ENCODE measurements around the gene CCDC85C. TPM values are rescaled to one million over a fixed set of nuclear protein-coding genes. Genes with fewer than 3 reads are reported as not detected.

The CCDC85C gene
- total and polyA plus RNA-seq, 2 donors, result 4.6 to 7.9 TPM

DNA sequence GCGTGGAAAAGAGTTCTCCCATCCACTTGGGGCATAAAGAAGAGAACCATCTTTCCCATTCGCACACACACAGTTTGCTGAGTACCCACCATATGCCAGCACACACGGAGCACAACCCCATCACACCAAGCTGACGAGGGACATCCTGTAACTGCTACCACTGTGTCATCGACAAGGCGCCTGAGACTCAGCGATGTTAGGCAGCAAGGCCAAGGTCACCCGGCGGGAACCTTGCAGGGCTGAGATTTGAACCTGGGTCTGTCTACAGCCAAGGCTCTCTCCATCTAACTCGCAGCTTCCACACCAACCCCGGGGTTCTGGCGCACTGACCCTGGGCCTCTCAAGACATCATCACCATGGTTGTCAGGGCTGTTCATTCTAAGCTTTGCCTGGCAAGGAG lies 60.0 kb downstream of the CCDC85C start:
- H3K27ac ChIP-seq (ENCODE audit: low read depth in 1 of 2, low read length in 1 of 2), result no peak overlapping the region
- H3K27me3 ChIP-seq (ENCODE audit: control insufficient read depth in 2 of 2, insufficient read depth in 1 of 2, low read length in 1 of 2), result peaks cover 0 to 4% of the 10 kb centered on the region in 2 donors
- H3K36me3 ChIP-seq (ENCODE audit: control insufficient read depth in 2 of 2, insufficient read depth in 2 of 2, low read length in 1 of 2), result no peaks in the 10 kb centered on the region
- no peak overlapping the region for H3K4me3 ChIP-seq (ENCODE audit: low read length in 2 of 2)
- no peaks in the 10 kb centered on the region for H3K9me3 ChIP-seq (ENCODE audit: control insufficient read depth in 2 of 2, insufficient read depth in 1 of 2, low read length in 1 of 2)
- H3K4me1 ChIP-seq (ENCODE audit: control insufficient read depth in 2 of 2, insufficient read depth in 2 of 2, low read length in 2 of 2), result no peaks in the 10 kb centered on the region
- no peak for DNase-seq (ENCODE audit: low read depth in 6 of 9, low spot score in 9 of 9)
- 98% methylated on average over 12 of the region's 12 CpGs for WGBS

DNA sequence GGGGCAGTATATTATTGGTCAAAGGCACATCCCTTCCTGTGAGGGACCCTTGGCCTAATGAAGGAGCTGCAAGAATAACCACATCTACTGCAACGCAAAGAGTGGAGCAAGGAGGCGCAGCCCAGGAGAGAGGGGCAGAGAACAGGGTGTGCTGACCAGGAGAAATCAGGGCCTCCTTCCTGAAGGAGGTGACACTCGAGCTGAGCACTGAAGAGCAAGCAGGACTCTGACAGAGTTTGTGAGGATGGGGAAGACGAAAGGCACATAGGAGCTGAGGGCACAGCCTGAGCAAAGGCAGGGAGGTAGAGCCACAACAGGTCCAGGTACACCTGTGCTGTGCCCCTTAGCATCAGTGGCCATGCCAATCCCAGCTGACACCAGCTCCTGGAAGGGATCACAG lies 60.6 kb downstream of the CCDC85C start:
- H3K27ac ChIP-seq (ENCODE audit: low read depth in 1 of 2, low read length in 1 of 2), result no peak overlapping the region
- no peaks in the 10 kb centered on the region for H3K36me3 ChIP-seq (ENCODE audit: control insufficient read depth in 2 of 2, insufficient read depth in 2 of 2, low read length in 1 of 2)
- H3K4me1 ChIP-seq (ENCODE audit: control insufficient read depth in 2 of 2, insufficient read depth in 2 of 2, low read length in 2 of 2), result no peaks in the 10 kb centered on the region
- H3K4me3 ChIP-seq (ENCODE audit: low read length in 2 of 2), result no peak overlapping the region
- H3K27me3 ChIP-seq (ENCODE audit: control insufficient read depth in 2 of 2, insufficient read depth in 1 of 2, low read length in 1 of 2), result peaks cover 0 to 2% of the 10 kb centered on the region in 2 donors
- no peaks in the 10 kb centered on the region for H3K9me3 ChIP-seq (ENCODE audit: control insufficient read depth in 2 of 2, insufficient read depth in 1 of 2, low read length in 1 of 2)
- DNase-seq (ENCODE audit: low read depth in 6 of 9, low spot score in 9 of 9), result no peak
- WGBS, result 96% methylated on average over 4 of the region's 4 CpGs

DNA sequence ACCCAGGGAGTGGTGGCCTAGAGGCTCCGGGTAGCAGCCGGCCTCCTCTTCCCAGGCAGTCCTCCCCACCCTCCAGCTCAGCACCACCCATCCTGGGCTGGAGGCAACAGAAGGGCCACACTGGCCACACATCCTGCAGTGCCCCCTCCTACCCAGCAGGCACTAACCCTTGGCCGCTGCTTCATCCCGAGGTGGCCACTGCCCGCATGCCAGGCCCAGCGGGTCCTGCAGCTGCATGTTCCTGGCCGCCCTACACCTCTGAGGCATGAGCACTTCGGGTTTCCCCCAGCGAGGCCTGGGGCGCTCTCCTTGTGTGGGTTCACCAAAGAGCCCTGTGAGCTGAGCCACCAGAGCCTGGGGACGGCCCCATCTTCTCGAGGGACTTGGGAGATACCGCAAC lies 61.4 kb downstream of the CCDC85C start:
- no peak for DNase-seq (ENCODE audit: low read depth in 6 of 9, low spot score in 9 of 9)
- Histone ChIP-seq H3K4me3 (ENCODE audit: low read length in 2 of 2) (no peak overlapping the region), H3K27ac (ENCODE audit: low read depth in 1 of 2, low read length in 1 of 2) (no peak overlapping the region), H3K27me3 (ENCODE audit: control insufficient read depth in 2 of 2, insufficient read depth in 1 of 2, low read length in 1 of 2) (peaks cover 0 to 2% of the 10 kb centered on the region in 2 donors), H3K9me3 (ENCODE audit: control insufficient read depth in 2 of 2, insufficient read depth in 1 of 2, low read length in 1 of 2) (no peaks in the 10 kb centered on the region), H3K4me1 (ENCODE audit: control insufficient read depth in 2 of 2, insufficient read depth in 2 of 2, low read length in 2 of 2) (no peaks in the 10 kb centered on the region), H3K36me3 (ENCODE audit: control insufficient read depth in 2 of 2, insufficient read depth in 2 of 2, low read length in 1 of 2) (no peaks in the 10 kb centered on the region)
- WGBS, result 95% methylated on average over 13 of the region's 13 CpGs

DNA sequence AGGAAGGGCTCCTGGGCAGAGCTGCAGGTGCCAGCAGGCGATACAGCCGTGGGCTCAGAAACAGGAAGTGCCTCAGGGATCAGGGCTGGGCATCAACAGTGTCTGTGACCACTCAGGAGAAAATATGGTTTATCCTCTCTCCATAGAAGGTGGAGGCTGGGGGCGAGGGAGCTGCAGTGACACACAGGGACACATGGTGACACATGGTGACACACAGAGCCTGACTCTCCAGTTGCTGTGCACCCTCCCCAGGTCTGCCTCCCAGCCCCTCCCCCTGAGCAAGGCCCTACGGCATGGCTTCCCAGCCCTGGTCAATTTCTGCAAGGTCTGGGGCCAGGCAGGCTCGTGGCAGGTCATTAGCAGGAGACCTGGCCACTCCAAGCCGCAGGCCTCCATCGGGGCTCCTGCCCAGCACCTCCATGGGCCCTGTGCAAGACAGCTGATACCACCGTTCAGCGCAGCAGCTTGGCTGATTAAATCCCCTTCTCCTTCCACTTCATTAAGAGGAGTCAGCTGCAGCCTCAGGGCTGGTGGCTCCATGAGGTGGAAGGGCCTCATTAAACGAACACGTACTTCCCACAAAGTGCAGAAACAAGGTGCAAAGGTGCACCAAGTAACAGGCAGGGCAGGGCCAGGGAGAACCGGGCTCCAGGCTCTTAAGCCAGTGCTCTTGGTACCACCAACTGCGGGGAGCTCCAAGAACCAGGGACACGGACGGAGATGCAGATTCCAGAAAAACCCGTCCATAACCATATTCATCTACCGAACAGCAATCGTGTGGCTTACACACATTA lies 62.1 kb downstream of the CCDC85C start:
- H3K4me1 ChIP-seq (ENCODE audit: control insufficient read depth in 2 of 2, insufficient read depth in 2 of 2, low read length in 2 of 2), result no peaks in the 10 kb centered on the region
- WGBS, result 82% methylated on average over 18 of the region's 18 CpGs
- no peak overlapping the region for H3K4me3 ChIP-seq (ENCODE audit: low read length in 2 of 2)
- no peak for DNase-seq (ENCODE audit: low read depth in 6 of 9, low spot score in 9 of 9)
- H3K36me3 ChIP-seq (ENCODE audit: control insufficient read depth in 2 of 2, insufficient read depth in 2 of 2, low read length in 1 of 2), result no peaks in the 10 kb centered on the region
- H3K9me3 ChIP-seq (ENCODE audit: control insufficient read depth in 2 of 2, insufficient read depth in 1 of 2, low read length in 1 of 2), result no peaks in the 10 kb centered on the region
- H3K27ac ChIP-seq (ENCODE audit: low read depth in 1 of 2, low read length in 1 of 2), result no peak overlapping the region
- peaks cover 0 to 2% of the 10 kb centered on the region in 2 donors for H3K27me3 ChIP-seq (ENCODE audit: control insufficient read depth in 2 of 2, insufficient read depth in 1 of 2, low read length in 1 of 2)

DNA sequence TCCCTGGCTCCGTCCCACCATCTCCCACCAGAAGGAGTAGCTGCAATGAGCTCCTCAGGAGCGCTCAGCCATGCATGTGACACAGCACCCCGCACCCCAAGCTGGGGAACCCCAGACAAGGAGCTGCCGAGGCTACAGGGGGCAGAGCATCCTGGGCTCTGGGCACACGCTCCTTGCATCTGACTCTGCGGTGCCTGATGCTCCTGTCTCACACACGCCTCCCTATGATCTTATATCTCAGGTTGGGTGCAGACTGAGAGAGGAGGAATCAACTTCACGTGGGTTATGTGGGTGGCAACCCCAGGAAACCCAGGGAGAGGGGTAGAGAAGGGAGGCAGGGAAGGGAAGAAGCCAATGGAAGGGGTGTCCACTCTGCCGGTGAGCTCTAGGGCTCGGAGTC lies 62.8 kb downstream of the CCDC85C start:
- Histone ChIP-seq H3K4me1 (ENCODE audit: control insufficient read depth in 2 of 2, insufficient read depth in 2 of 2, low read length in 2 of 2) (no peaks in the 10 kb centered on the region), H3K9me3 (ENCODE audit: control insufficient read depth in 2 of 2, insufficient read depth in 1 of 2, low read length in 1 of 2) (no peaks in the 10 kb centered on the region), H3K36me3 (ENCODE audit: control insufficient read depth in 2 of 2, insufficient read depth in 2 of 2, low read length in 1 of 2) (no peaks in the 10 kb centered on the region), H3K27me3 (ENCODE audit: control insufficient read depth in 2 of 2, insufficient read depth in 1 of 2, low read length in 1 of 2) (peaks cover 0 to 2% of the 10 kb centered on the region in 2 donors), H3K4me3 (ENCODE audit: low read length in 2 of 2) (no peak overlapping the region), H3K27ac (ENCODE audit: low read depth in 1 of 2, low read length in 1 of 2) (no peak overlapping the region)
- 72% methylated on average over 10 of the region's 10 CpGs for WGBS
- no peak for DNase-seq (ENCODE audit: low read depth in 6 of 9, low spot score in 9 of 9)

DNA sequence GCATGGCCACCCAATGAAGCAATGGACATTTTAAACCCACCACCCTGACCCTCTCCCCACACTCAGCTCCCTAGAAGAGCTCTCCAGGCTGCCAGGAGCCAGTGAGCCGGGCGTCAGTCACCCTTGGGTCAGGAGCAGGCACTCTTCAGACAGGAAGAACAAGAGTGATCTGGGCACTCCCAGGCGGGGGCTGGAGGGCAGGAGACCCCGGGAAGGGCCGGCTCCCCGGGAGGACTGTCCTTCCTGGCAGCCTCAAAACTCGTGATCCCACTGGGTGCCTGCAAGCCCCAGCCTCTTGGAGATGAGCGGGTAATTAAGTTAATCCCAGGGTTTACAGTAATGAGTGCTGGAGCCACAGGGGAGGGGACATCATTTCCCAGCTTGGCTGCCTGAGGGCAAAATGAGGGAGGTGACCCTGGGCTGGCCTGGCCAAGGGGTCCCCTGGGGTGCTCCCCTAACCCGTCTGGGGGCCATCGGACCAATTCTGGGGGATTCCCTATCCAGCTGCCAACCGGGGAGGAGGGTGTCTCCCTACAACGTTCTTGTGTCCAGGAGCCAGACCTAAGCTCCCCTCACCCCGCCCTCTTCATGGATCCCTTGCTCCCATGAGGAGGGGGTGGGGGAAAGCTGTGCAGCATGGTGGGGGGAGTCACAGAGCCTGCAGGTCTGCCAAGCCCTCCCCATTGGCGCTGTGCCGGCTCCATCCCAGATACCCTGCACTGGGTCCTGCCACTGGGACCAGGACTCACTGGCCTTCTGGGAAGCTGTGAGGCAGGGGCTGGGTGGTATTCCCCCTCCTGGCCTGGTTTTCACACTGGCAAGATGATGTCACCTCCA lies 63.6 kb downstream of the CCDC85C start:
- WGBS, result 90% methylated on average over 15 of the region's 15 CpGs

DNA sequence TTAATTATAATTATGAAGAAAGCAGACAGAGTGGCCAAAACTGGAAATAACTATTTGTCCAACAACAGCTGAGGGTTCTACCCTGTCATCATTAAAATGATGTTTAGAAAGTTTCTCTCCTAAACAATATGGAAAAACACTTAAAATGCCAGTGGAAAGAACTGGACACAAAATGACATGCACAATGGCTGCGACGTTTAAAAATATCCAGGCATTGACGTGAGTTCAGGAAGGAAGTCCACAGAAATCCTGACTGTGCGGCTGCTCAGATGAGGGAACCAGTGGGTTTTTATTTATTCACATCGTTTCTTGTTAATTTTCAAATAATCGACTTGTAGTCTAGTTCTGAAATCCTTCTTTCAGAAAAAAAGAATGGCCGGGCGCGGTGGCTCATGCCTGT lies 64.5 kb downstream of the CCDC85C start:
- DNase-seq (ENCODE audit: low read depth in 6 of 9, low spot score in 9 of 9), result no peak
- H3K4me1 ChIP-seq (ENCODE audit: control insufficient read depth in 2 of 2, insufficient read depth in 2 of 2, low read length in 2 of 2), result no peaks in the 10 kb centered on the region
- no peak overlapping the region for H3K27ac ChIP-seq (ENCODE audit: low read depth in 1 of 2, low read length in 1 of 2)
- H3K9me3 ChIP-seq (ENCODE audit: control insufficient read depth in 2 of 2, insufficient read depth in 1 of 2, low read length in 1 of 2), result no peaks in the 10 kb centered on the region
- WGBS, result 46% methylated on average over 9 of the region's 9 CpGs
- H3K36me3 ChIP-seq (ENCODE audit: control insufficient read depth in 2 of 2, insufficient read depth in 2 of 2, low read length in 1 of 2), result no peaks in the 10 kb centered on the region
- peaks cover 0 to 2% of the 10 kb centered on the region in 2 donors for H3K27me3 ChIP-seq (ENCODE audit: control insufficient read depth in 2 of 2, insufficient read depth in 1 of 2, low read length in 1 of 2)
- H3K4me3 ChIP-seq (ENCODE audit: low read length in 2 of 2), result no peak overlapping the region

More for the DNA sequence above, 63.6 kb downstream of the CCDC85C start:
- Histone ChIP-seq H3K4me3 (ENCODE audit: low read length in 2 of 2) (no peak overlapping the region), H3K4me1 (ENCODE audit: control insufficient read depth in 2 of 2, insufficient read depth in 2 of 2, low read length in 2 of 2) (no peaks in the 10 kb centered on the region), H3K27me3 (ENCODE audit: control insufficient read depth in 2 of 2, insufficient read depth in 1 of 2, low read length in 1 of 2) (peaks cover 0 to 2% of the 10 kb centered on the region in 2 donors), H3K27ac (ENCODE audit: low read depth in 1 of 2, low read length in 1 of 2) (no peak overlapping the region), H3K9me3 (ENCODE audit: control insufficient read depth in 2 of 2, insufficient read depth in 1 of 2, low read length in 1 of 2) (no peaks in the 10 kb centered on the region), H3K36me3 (ENCODE audit: control insufficient read depth in 2 of 2, insufficient read depth in 2 of 2, low read length in 1 of 2) (no peaks in the 10 kb centered on the region)
- DNase-seq (ENCODE audit: low read depth in 6 of 9, low spot score in 9 of 9), result no peak

DNA sequence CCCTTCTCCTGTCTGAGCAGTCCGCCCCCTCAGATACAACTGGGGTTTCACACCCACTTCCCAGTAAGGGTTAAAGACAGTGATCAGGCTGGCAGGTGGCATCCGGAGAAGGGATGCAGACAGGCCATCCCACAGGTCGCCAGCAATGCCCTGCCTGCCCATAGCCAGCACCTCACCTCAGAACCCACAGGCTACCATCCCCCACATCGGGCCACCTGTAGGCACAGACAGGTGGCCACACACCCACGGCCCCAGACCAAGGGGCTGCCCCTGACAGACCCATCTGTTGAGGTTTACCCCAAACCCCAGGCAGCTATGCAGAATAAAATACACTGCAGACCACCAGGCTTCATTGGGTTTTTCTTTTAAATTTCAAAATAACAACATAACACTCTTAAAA lies 65.3 kb downstream of the CCDC85C start:
- no peaks in the 10 kb centered on the region for H3K36me3 ChIP-seq (ENCODE audit: control insufficient read depth in 2 of 2, insufficient read depth in 2 of 2, low read length in 1 of 2)
- H3K9me3 ChIP-seq (ENCODE audit: control insufficient read depth in 2 of 2, insufficient read depth in 1 of 2, low read length in 1 of 2), result no peaks in the 10 kb centered on the region
- peaks cover 0 to 2% of the 10 kb centered on the region in 2 donors for H3K27me3 ChIP-seq (ENCODE audit: control insufficient read depth in 2 of 2, insufficient read depth in 1 of 2, low read length in 1 of 2)
- no peak overlapping the region for H3K27ac ChIP-seq (ENCODE audit: low read depth in 1 of 2, low read length in 1 of 2)
- H3K4me3 ChIP-seq (ENCODE audit: low read length in 2 of 2), result no peak overlapping the region
- H3K4me1 ChIP-seq (ENCODE audit: control insufficient read depth in 2 of 2, insufficient read depth in 2 of 2, low read length in 2 of 2), result no peaks in the 10 kb centered on the region
- 54% methylated on average over 5 of the region's 5 CpGs for WGBS
- no peak for DNase-seq (ENCODE audit: low read depth in 6 of 9, low spot score in 9 of 9)

DNA sequence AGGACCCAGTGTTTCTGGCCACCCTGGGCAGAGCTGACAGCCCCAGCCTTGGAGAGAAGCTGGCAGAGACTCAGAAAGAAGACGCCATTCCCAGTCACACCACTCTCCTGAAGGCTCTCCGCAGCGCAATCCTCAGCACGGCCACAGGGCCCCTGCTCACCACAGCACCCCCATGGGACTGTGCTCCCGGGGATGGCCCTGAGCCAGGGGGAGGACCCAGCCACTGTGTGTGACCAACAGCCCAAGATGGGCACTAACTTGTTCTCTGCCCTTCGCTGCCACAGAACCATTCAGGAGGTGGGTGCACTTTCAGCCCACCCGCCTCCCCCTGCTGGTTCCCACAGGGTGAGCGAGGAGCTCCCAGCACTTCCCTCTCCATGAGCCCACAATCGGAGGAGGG lies 65.7 kb downstream of the CCDC85C start:
- Histone ChIP-seq H3K9me3 (ENCODE audit: control insufficient read depth in 2 of 2, insufficient read depth in 1 of 2, low read length in 1 of 2) (no peaks in the 10 kb centered on the region), H3K27me3 (ENCODE audit: control insufficient read depth in 2 of 2, insufficient read depth in 1 of 2, low read length in 1 of 2) (peaks cover 0 to 2% of the 10 kb centered on the region in 2 donors), H3K4me3 (ENCODE audit: low read length in 2 of 2) (no peak overlapping the region), H3K27ac (ENCODE audit: low read depth in 1 of 2, low read length in 1 of 2) (no peak overlapping the region), H3K4me1 (ENCODE audit: control insufficient read depth in 2 of 2, insufficient read depth in 2 of 2, low read length in 2 of 2) (no peaks in the 10 kb centered on the region), H3K36me3 (ENCODE audit: control insufficient read depth in 2 of 2, insufficient read depth in 2 of 2, low read length in 1 of 2) (no peaks in the 10 kb centered on the region)
- DNase-seq (ENCODE audit: low read depth in 6 of 9, low spot score in 9 of 9), result no peak
- WGBS, result 92% methylated on average over 9 of the region's 9 CpGs
